HG02943 (cell line): ENCODE measurements around the gene PSMC1.

Experiments used
- ATAC-seq: cut with Tn5 transposase; IDR thresholded peaks from one replicate; pipeline ENCODE4 v1.9.1; 2021; ENCODE audit warnings: mild to moderate bottlenecking, low read depth, moderate library complexity; ENCODE audit not compliant: unreplicated experiment

The PSMC1 gene

DNA sequence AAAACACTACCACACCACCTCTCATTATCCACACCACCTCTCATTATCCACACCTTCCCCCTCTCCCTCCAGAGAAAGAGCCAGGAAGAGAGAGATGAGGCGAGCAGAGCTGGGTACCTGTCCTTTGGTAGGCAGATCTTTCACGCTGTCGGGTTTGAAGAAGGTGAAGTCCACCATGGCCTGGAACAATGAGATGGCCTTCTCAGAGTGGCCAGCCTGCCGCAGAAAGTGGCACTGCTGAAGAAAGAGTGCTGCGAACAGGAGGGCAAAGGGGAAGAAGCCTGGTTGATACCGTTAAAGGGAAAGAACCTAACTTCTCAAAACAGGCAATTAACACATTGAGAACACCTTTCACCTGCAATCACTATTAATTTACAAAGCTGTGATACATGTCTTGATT is 44.8 kb downstream of the PSMC1 start:
- no peak for ATAC-seq

DNA sequence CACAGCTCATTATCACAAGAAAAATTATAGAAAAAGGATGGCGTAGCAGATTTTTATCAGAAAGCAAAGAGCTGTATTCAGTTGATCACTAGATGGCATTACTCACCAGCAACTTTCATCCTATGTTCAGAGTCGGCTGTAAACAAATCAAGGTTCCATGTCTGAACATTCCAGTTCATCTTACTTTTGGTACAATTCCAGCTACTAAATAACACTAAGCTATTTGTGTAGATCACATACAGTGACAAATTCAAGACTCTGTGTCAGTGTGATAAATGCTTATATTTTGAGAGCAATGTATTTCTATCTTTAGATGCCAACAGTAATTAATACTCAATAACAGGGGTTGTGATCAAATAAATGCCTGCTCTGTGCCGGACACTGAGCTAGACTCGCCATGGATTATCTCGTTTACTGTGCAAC is 45.3 kb downstream of the PSMC1 start:
- no peak for ATAC-seq

DNA sequence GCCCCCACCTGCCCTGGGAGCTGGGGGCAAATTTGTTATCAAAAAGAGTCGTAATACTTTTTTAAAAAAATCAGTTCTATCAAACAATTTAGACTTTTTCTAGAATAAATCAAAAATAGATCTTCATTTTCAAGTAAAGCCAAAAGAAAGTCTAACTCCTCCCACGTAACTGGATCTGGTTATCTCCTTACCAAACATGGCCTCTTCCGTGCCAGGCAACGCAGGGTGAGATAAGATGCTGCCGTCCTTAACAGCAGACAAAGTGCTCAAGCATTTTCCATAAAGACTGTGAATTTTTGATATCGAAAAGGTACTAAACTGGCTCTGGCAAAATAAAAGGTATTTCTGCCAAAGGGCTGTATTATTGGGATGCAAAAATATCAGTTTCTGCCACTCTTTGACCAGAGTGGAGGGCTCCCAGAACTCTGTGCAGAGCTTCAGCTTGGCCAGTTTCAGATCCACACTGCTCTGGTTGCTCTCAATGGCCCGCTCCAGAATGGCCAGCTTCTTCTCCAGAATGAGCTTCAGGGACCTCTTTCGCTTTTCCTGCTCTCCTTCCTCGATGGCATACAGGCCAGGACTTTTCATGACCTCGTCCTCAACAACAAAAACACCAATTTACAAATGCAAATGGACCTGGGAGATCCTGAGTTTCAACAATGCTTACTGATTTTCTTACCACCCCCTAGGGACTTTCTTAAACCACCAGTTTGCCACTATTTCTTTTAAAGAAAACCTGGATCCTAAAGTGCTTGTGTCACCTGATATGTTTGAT is 46.4 kb downstream of the PSMC1 start:
- no peak for ATAC-seq

GRCh38 chr14:90303473-90303872 is 47.1 kb downstream of the PSMC1 start:
- ATAC-seq = no peak

DNA sequence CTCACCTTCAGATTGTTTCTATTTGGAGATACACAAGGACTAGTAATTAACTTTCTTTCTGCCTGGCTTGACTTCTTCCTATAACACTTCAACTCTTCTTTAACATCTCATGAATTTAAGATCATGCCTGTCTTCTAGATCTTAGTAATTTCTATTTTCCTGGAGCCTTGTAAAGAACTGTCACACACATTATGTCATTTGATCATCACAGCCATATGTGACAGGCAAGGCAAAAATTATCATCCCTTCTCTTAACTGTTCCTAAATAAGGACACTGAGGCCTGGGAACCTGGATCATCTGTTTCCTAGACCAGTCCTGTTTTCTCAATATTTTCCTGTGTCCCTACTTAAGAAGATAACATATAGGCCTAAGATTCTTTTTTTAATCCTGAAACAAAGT is 48.1 kb downstream of the PSMC1 start:
- ATAC-seq = no peak

- no peak for ATAC-seq
These were observed 48.8 kb downstream of the PSMC1 start for GRCh38 chr14:90305176-90305601.

GRCh38 chr14:90308561-90308960 is 52.2 kb downstream of the PSMC1 start:
- ATAC-seq = no peak

- no peak for ATAC-seq
These were observed 60.9 kb downstream of the PSMC1 start for GRCh38 chr14:90317286-90317685.

GRCh38 chr14:90318016-90318415 is 61.7 kb downstream of the PSMC1 start:
- no peak for ATAC-seq

GRCh38 chr14:90319173-90319572 is 62.8 kb downstream of the PSMC1 start:
- no peak for ATAC-seq

- ATAC-seq = no peak
These were observed 63.5 kb downstream of the PSMC1 start for GRCh38 chr14:90319634-90320541.

GRCh38 chr14:90321891-90322290 is 65.5 kb downstream of the PSMC1 start:
- ATAC-seq = no peak
